Transverse colon (tissue), 4 donors: Measurements from ENCODE around the gene CANT1. TPM values are rescaled to one million over a fixed set of nuclear protein-coding genes. Genes with fewer than 3 reads are reported as not detected.

Source experiments
- DNase-seq: peaks from one replicate; pipeline ENCODE4 v3.0.0-alpha.2; 2019
- H3K27ac ChIP-seq, 4 donors: fragments of 200-600 bp; sonication (generic); 2 replicates each; pipeline ENCODE4 v1.5.1; 2016 to 2018; ENCODE audit warnings: inconsistent platforms in 4 of 4
- H3K27me3 ChIP-seq: fragments of 200-600 bp; sonication (generic); 2 replicates; pipeline ENCODE4 v1.5.1; 2017; ENCODE audit warnings: inconsistent platforms
- H3K36me3 ChIP-seq, 4 donors: fragments of 200-600 bp; sonication (generic); 2 replicates each; pipeline ENCODE4 v1.5.1; 2017 to 2019; ENCODE audit warnings: inconsistent platforms in 4 of 4
- H3K4me1 ChIP-seq, 4 donors: fragments of 200-600 bp; sonication (generic); 2 replicates each; pipeline ENCODE4 v1.5.1; 2017 to 2020; ENCODE audit warnings: inconsistent platforms in 4 of 4
- H3K4me3 ChIP-seq, 4 donors: fragments of 200-600 bp; sonication (generic); 1 replicate in 1 of 4; 2 replicates in 3 of 4; pipeline versions ENCODE4 v1.5.1 to v1.6.1; 2017 to 2019; ENCODE audit warnings: inconsistent platforms in 4 of 4
- H3K9me3 ChIP-seq, 2 donors: fragments of 200-600 bp; sonication (generic); 2 replicates each; pipeline ENCODE4 v1.5.1; 2017 to 2019; ENCODE audit warnings: inconsistent platforms in 2 of 2
- CTCF ChIP-seq, 5 experiments: fragments of 200-600 bp in 3 of 5; fragments of 450-650 bp in 2 of 5; sonication (generic) in 3 of 5; IDR thresholded peaks; 1 replicate in 2 of 5; 2 replicates in 3 of 5; pipeline ENCODE4 v1.5.1; 2016 to 2017; ENCODE audit warnings: antibody characterized with exemption in 5 of 5, inconsistent platforms in 3 of 5, mild to moderate bottlenecking in 2 of 5, moderate library complexity in 1 of 5
- EP300 ChIP-seq: sonication (generic); formaldehyde crosslinking; IDR thresholded peaks from one replicate; pipeline ENCODE4 v1.6.1; 2017; ENCODE audit warnings: antibody characterized with exemption, low read depth
- POLR2A ChIP-seq: fragments of 450-650 bp; IDR thresholded peaks from one replicate; pipeline ENCODE4 v1.6.1; 2016; ENCODE audit warnings: antibody characterized with exemption, mild to moderate bottlenecking, moderate library complexity
- POLR2AphosphoS5 ChIP-seq, 3 donors: sonication (generic); formaldehyde crosslinking; IDR thresholded peaks; one replicate each; pipeline ENCODE4 v1.6.1; 2016; ENCODE audit warnings: antibody characterized with exemption in 3 of 3
- WGBS, 2 donors: methylation state at CpG; one replicate each; pipeline ENCODE4 v1.1.5; 2018; ENCODE audit warnings: low coverage in 1 of 2; 5-methylcytosine and 5-hydroxymethylcytosine counted together
- in situ Hi-C, 4 donors: fragments of 200-750 bp; cut with MboI; loops; one replicate each; pipeline versions ENCODE4 v1.15.0 to v1.15.1; 2017; ENCODE audit warnings: low sequenced_read_pairs in 3 of 4, low pct_ligation_motif_present in 1 of 4, low pct_unique_long_range_greater_than_20kb in 1 of 4
- intact Hi-C: fragments of 100-400 bp; cut with DNase I; formaldehyde crosslinking; loops from one replicate; pipeline ENCODE4 v1.15.1; 2023; ENCODE audit warnings: low total_unique reads
- total RNA-seq, 4 donors: library from RNA; depleted of rRNA; stranded (reverse); fragments of >200 nt; gene quantifications; one replicate each; pipeline ENCODE4 v1.1.0, GENCODE V29; 2016

CANT1 gene
- total RNA-seq, 4 donors from 2014 or later: 89.4 to 231 (median 138) TPM

GRCh38 chr17:79050551-79050950, 41.0 kb upstream of the CANT1 start:
- H3K9me3 ChIP-seq: peaks cover 4 to 9% of the 10 kb centered on the region in 2 donors
- WGBS, 2 donors: 81% methylated on average over 6 of the region's 6 CpGs; no CpG with 5 or more reads in 1 of the 2 donors
- intact Hi-C loops: loop anchor here (10.0 kb wide), 1 partner anchor 996 kb away; no protein-coding TSS in a partner anchor
- no peak overlapping the region for H3K4me3 ChIP-seq
- no peaks in the 10 kb centered on the region for H3K27me3 ChIP-seq
- in situ Hi-C loops: loop anchor here in 3 of 4 donors (10.0 to 25.0 kb wide), 2 partner anchors 337 to 344 kb away; no protein-coding TSS in a partner anchor
- H3K27ac ChIP-seq: no peak overlapping the region
- no peak for DNase-seq
- peaks cover 0 to 3% (median 0%) of the 10 kb centered on the region in 4 donors for H3K4me1 ChIP-seq
- H3K36me3 ChIP-seq: no peaks in the 10 kb centered on the region
- TF ChIP-seq POLR2A (no peak), CTCF (IDR thresholded peaks at IDR 0.05) (no peak), EP300 (no peak), POLR2AphosphoS5 (IDR thresholded peaks at IDR 0.05) (no peak)

GRCh38 chr17:79049821-79050220, 40.3 kb upstream of the CANT1 start:
- DNase-seq: no peak
- TF ChIP-seq CTCF (IDR thresholded peaks at IDR 0.05) (no peak), POLR2A (no peak), POLR2AphosphoS5 (IDR thresholded peaks at IDR 0.05) (no peak), EP300 (no peak)
- intact Hi-C loops: loop anchor here (10.0 kb wide), 1 partner anchor 995 kb away; no protein-coding TSS in a partner anchor
- H3K4me3 ChIP-seq: no peak overlapping the region
- in situ Hi-C loops: loop anchor here in 3 of 4 donors (10.0 to 25.0 kb wide), 2 partner anchors 337 to 345 kb away; no protein-coding TSS in a partner anchor
- no peaks in the 10 kb centered on the region for H3K36me3 ChIP-seq
- WGBS, 2 donors: 85 to 100% methylated on average over 1 to 11 of the region's 11 CpGs
- peaks cover 4 to 9% of the 10 kb centered on the region in 2 donors for H3K9me3 ChIP-seq
- H3K27me3 ChIP-seq: no peaks in the 10 kb centered on the region
- no peak overlapping the region for H3K27ac ChIP-seq
- H3K4me1 ChIP-seq: peaks cover 0 to 3% (median 0%) of the 10 kb centered on the region in 4 donors

- DNase-seq: no peak
- 83 to 100% methylated on average over 1 to 21 of the region's 21 CpGs for WGBS, 2 donors
These were observed 39.5 kb upstream of the CANT1 start for GRCh38 chr17:79048826-79049755.

More at GRCh38 chr17:79048826-79049755, 39.5 kb upstream of the CANT1 start:
- Histone ChIP-seq H3K9me3 (peaks cover under 1 to 4% of the 10 kb centered on the region in 2 donors), H3K4me1 (peaks cover 0 to 3% (median 0%) of the 10 kb centered on the region in 4 donors), H3K27ac (no peak overlapping the region), H3K36me3 (no peaks in the 10 kb centered on the region), H3K4me3 (no peak overlapping the region), H3K27me3 (no peaks in the 10 kb centered on the region)
- TF ChIP-seq POLR2AphosphoS5 (IDR thresholded peaks at IDR 0.05): no peak
- TF ChIP-seq POLR2A: no peak
- no peak for TF ChIP-seq CTCF (IDR thresholded peaks at IDR 0.05)
- no peak for TF ChIP-seq EP300
- intact Hi-C loops: no loop called here
- in situ Hi-C loops: no loop called here
